Colonic mucosa (tissue), 4 donors: ENCODE data around the gene ALDH3B1. TPM values are rescaled to one million over a fixed set of nuclear protein-coding genes. Genes with fewer than 3 reads are reported as not detected.
"Not testable (repeated sequence)": the region's sequence is repeated elsewhere in the genome, so short reads cannot be mapped to it uniquely, and the experiment has no call there.

Experiments
- DNase-seq: peaks from one replicate; pipeline ENCODE4 v3.0.0-alpha.2; 2020
- H3K27ac ChIP-seq: fragments of 200-600 bp; one replicate; pipeline ENCODE4 v1.8.0; 2021
- H3K27me3 ChIP-seq: fragments of 200-600 bp; one replicate; pipeline ENCODE4 v1.8.0; 2021
- H3K36me3 ChIP-seq: fragments of 200-600 bp; one replicate; pipeline ENCODE4 v1.8.0; 2021
- H3K4me1 ChIP-seq: fragments of 200-600 bp; one replicate; pipeline ENCODE4 v1.8.0; 2021; ENCODE audit warnings: mild to moderate bottlenecking
- H3K4me3 ChIP-seq: fragments of 200-600 bp; one replicate; pipeline ENCODE4 v1.8.0; 2021
- H3K9ac ChIP-seq, 2 donors: one replicate each; pipeline ENCODE4 v1.7.0; 2013; ENCODE audit warnings: control low read depth in 2 of 2, low read depth in 2 of 2, low read length in 2 of 2
- H3K9me3 ChIP-seq: fragments of 200-600 bp; one replicate; pipeline ENCODE4 v1.8.0; 2021
- CTCF ChIP-seq: fragments of 200-600 bp; IDR thresholded peaks from one replicate; pipeline ENCODE4 v1.8.0; 2022; ENCODE audit warnings: antibody characterized with exemption, mild to moderate bottlenecking
- intact Hi-C: fragments of 100-400 bp; cut with DNase I; formaldehyde crosslinking; loops from one replicate; pipeline ENCODE4 v1.14.1; 2022
- total RNA-seq, 2 donors: library from RNA; stranded (reverse); fragmentation: NEBNext Ultra II Directional in 1 of 2; extraction: Animal tissue kit (Norgen Biotek cat#: 25700) in 1 of 2; gene quantifications; one replicate each; pipeline ENCODE4 v1.2.1, GENCODE V29; 2021
- donor health status: healthy.
- donor health status: DM: no; HTN: no; CAD: no.
- donor health status: DM: no; HTN: no; CAD: no.

The ALDH3B1 gene
- total RNA-seq, 2 donors from 2014 or later, result 17.7 to 18.8 TPM

GRCh38 chr11:67983951-67984350 is 26.2 kb upstream of the ALDH3B1 start:
- Histone ChIP-seq H3K9me3 (no peaks in the 10 kb centered on the region), H3K36me3 (no peaks in the 10 kb centered on the region), H3K27me3 (no peaks in the 10 kb centered on the region), H3K4me1 (no peaks in the 10 kb centered on the region), H3K27ac (no peak overlapping the region), H3K4me3 (no peak overlapping the region), H3K9ac (no peak overlapping the region)
- no peak for TF ChIP-seq CTCF
- no peak for DNase-seq
- intact Hi-C loops, result no loop called here

GRCh38 chr11:67985302-67985701 is 24.8 kb upstream of the ALDH3B1 start:
- H3K9me3 ChIP-seq, DNase-seq, H3K9ac ChIP-seq, H3K36me3 ChIP-seq, H3K4me1 ChIP-seq, H3K27ac ChIP-seq, intact Hi-C loops, H3K27me3 ChIP-seq, H3K4me3 ChIP-seq: not testable (repeated sequence)

GRCh38 chr11:67990546-67991346 is 19.4 kb upstream of the ALDH3B1 start:
- H3K27me3 ChIP-seq, H3K9me3 ChIP-seq, H3K36me3 ChIP-seq, H3K4me3 ChIP-seq, H3K4me1 ChIP-seq, H3K27ac ChIP-seq, DNase-seq, H3K9ac ChIP-seq, intact Hi-C loops: not testable (repeated sequence)

GRCh38 chr11:67991347-67992121 is 18.6 kb upstream of the ALDH3B1 start:
- intact Hi-C loops, H3K27ac ChIP-seq, H3K36me3 ChIP-seq, H3K4me3 ChIP-seq, DNase-seq, H3K9ac ChIP-seq, H3K4me1 ChIP-seq, H3K27me3 ChIP-seq, H3K9me3 ChIP-seq: not testable (repeated sequence)

GRCh38 chr11:67993821-67994220 is 16.3 kb upstream of the ALDH3B1 start:
- DNase-seq, H3K9me3 ChIP-seq, H3K9ac ChIP-seq, intact Hi-C loops, H3K27me3 ChIP-seq, H3K27ac ChIP-seq, H3K36me3 ChIP-seq, H3K4me3 ChIP-seq: not testable (repeated sequence)
- H3K4me1 ChIP-seq, result peaks cover 10% of the 10 kb centered on the region
- TF ChIP-seq CTCF, result peak; percentile 62

GRCh38 chr11:67994387-67994786 is 15.7 kb upstream of the ALDH3B1 start:
- intact Hi-C loops, H3K27ac ChIP-seq, H3K36me3 ChIP-seq, H3K9ac ChIP-seq, DNase-seq, H3K4me3 ChIP-seq, H3K27me3 ChIP-seq, H3K9me3 ChIP-seq: not testable (repeated sequence)
- peaks cover 10% of the 10 kb centered on the region for H3K4me1 ChIP-seq

- H3K9me3 ChIP-seq, H3K27ac ChIP-seq, H3K4me3 ChIP-seq, H3K36me3 ChIP-seq, intact Hi-C loops, H3K27me3 ChIP-seq, DNase-seq, H3K9ac ChIP-seq: not testable (repeated sequence)
- peaks cover 10% of the 10 kb centered on the region for H3K4me1 ChIP-seq
Measured at GRCh38 chr11:67995129-67995528, 15.0 kb upstream of the ALDH3B1 start.

- H3K36me3 ChIP-seq, H3K9me3 ChIP-seq, H3K9ac ChIP-seq, H3K4me3 ChIP-seq, intact Hi-C loops, DNase-seq, H3K27ac ChIP-seq, H3K27me3 ChIP-seq: not testable (repeated sequence)
- H3K4me1 ChIP-seq, result peaks cover 10% of the 10 kb centered on the region
Measured at GRCh38 chr11:67995579-67995978, 14.5 kb upstream of the ALDH3B1 start.
